Activated CD8-positive, alpha-beta memory T cell treated with anti-CD3 and anti-CD28 coated beads, Interleukin-2, amount 50 U/mL, for 1 hour (primary cell): ENCODE data around the gene BRD3OS.

Experiments
- DNase-seq: peaks from one replicate; pipeline ENCODE4 v3.0.0-alpha.2; 2020; ENCODE audit errors: extremely low read depth

The BRD3OS gene

GRCh38 chr9:134034215-134035040, 9.1 kb downstream of the BRD3OS start:
- DNase-seq, result no peak

GRCh38 chr9:134035041-134036039, 10.1 kb downstream of the BRD3OS start:
- DNase-seq, result no peak

DNA sequence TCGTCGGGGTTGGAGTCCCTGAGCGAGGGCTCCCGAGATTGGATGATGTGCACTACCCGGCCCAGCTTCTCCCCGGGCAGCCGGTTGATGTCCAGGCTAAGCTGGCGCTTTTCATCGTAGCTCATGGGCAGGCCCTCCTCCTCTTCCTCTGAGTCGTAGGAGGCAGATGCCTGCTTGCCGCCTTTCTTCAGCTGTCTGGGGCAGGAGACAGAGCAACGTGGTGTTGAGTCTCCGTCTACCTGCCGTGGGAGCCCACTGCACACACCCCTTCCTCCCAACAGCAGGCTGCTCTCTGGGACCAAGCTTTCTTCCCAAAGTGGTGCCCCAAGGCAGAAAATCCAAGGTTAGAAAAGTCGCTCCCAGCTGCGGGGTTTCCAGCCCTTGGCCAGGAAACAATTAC, 10.8 kb downstream of the BRD3OS start:
- no peak for DNase-seq

- DNase-seq, result no peak
Measured at GRCh38 chr9:134037641-134038040, 12.4 kb downstream of the BRD3OS start.

GRCh38 chr9:134039386-134040175, 14.3 kb downstream of the BRD3OS start:
- no peak for DNase-seq

DNA sequence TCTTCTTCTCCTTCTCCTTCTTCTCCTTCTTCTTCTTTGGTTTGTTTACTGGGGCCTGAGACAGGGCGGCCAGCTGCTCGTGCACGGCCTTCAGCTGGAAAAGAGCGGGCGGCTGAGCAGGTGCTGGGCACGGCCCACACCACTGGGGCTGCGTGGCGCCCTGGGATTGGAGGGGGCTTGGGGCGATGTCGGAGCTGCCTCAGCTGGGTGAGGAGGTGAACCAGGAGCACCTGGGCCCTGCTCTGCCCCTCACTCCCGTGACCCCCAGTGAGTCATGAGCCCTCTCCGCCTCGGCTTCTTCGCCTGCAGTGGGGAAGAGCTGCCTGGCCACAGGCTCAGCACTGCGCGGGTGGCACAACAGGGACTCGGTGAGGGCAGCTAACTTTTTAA, 14.9 kb downstream of the BRD3OS start:
- DNase-seq, result no peak

DNA sequence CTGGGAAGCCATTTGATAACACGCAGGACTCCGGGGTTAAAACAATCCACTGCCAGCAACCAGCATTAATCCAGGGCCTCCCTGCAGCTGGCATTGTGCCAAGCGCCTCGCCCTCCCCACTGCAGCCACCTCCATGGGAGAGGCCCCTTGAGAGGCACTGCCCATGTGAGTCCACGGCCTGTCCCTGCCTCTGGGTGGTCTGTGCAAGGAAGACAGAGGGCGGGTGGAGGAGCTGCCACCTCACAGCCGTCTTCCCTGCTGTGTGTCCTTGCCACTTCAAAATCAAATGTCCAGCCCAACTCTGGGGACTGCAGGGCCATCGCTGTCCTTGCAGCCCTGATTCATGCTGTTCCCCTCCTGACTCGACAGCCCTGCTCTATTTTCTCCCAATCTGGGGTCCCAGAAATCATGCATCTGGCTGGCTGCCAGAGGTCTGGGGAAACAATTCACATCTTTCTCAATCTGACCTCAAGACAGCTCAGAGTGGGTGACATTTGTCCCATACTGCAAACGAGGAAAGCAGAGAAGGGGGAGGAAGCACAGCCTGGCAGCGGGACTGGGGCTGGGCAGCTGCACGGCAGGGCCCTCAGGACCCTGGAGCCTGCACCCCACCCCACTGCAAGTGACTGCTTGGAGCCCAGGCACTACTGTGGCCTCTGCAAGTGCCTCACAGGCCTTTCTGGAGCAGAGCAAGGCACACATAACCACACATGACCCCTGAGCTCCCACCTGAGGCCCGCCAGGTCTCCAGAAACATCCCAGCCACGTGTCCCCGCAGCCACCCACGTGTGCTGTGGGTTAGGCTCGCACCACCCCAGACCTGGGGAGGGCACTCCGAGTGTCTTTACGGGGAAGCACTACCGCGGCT, 15.7 kb downstream of the BRD3OS start:
- DNase-seq, result no peak

DNA sequence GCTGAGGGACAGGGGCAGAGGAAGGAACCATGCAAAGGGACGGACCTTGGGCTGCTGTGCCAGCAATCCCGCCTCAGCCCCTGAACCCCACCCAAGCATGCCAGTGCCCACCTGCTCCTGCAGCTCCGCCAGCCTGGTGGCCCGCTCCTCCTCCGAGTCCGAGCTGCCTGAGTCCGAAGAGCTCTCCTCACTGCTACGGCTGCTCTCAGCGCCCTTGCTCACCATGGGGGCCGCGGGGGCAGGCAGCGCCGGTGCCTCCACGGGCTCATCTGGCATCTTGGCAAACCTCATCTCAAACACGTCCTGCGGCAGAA, 16.3 kb downstream of the BRD3OS start:
- DNase-seq, result no peak

DNA sequence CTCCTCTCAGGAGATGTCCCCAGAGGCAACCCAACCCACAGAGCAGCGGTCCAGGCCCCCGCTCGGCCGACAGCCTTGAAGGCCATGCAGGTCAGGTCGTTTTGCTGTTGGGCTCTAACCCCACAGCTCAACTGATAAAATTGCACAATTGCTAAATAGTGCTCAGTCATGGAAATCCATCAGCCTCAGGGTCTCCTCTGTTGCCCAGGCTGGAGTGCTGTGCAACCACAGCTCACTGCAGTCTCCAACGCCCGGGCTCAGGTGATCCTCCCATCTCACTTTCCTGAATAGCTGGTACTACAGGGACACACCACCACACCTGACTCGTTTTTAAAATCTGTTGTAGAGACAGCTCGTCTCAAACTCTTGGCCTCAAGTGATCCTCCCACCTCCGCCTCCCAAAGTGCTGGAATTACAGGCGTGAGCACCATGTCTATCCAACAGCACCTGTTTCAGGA, 18.3 kb downstream of the BRD3OS start:
- no peak for DNase-seq

GRCh38 chr9:134044944-134045343, 19.7 kb downstream of the BRD3OS start:
- DNase-seq, result no peak

DNA sequence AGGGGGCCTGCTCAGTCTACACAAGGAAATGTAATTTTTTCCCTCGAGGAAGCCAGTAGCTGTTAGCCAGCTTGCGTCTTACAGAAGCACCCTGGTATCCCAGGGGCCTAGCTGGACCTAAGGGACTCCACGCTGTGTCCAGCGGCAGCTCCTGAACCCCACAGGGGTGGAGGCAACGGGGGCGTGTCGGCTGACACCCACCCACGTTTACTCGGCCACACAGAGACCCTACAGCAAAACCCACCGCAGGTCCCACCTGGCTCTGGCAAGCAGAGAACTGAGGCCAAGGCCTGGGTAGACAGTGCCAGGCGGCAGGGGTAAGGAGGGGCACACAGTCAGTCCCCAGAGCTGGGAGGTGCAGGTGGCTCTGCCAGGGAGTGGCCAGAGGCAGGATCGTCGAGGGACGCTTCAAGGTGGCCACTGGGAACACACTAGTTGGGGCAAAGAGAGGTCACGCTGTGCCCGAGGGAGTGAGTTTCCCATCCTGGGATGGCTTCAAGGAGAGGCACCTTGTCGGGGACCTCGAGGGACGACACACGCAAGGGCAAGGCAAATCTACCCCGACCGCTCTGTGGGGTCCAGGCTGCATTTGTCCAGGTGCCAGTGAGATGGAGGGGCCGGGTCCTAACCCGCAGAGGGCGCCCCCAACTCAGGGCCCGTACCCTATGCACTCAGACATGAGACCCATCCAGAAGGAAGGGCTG, 20.7 kb downstream of the BRD3OS start:
- DNase-seq, result no peak

DNA sequence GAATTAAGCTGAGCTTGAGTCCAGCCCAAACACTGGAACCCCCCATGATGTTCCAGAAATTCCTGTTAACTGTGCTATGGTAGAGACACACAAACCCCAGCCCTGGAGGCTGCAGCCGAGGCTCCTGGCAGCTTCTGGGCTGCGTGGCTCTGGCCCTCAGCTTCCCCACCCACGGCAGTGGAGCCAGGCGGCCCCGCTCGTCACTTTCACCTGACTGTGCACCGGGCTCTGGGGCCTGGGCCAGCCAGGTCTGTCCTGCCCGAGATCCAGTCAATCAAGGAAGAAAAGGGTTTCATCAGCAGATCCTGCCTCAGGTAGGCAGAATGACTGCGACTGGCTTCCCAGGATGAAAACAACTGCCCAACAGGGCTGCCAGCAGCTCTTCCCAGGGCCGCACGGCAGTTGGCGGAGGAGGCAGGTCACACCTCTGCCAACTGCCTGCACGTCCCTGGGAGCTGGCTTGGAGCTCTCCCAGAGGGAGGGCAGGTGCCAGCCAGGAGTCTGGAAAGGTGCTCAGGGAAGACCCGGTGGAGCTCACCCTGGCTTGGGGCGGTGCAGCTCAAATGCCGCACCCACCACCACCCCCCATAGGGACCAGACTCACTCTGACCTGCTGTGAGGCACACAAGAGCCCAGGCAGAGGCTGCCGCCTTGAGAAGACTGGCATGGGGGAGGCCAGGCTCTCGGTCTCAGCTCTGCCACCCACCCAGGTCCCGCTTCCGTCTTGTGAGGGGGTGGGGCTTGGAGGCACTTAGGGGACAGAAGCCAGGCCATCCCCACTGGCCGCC, 21.8 kb downstream of the BRD3OS start:
- no peak for DNase-seq

DNA sequence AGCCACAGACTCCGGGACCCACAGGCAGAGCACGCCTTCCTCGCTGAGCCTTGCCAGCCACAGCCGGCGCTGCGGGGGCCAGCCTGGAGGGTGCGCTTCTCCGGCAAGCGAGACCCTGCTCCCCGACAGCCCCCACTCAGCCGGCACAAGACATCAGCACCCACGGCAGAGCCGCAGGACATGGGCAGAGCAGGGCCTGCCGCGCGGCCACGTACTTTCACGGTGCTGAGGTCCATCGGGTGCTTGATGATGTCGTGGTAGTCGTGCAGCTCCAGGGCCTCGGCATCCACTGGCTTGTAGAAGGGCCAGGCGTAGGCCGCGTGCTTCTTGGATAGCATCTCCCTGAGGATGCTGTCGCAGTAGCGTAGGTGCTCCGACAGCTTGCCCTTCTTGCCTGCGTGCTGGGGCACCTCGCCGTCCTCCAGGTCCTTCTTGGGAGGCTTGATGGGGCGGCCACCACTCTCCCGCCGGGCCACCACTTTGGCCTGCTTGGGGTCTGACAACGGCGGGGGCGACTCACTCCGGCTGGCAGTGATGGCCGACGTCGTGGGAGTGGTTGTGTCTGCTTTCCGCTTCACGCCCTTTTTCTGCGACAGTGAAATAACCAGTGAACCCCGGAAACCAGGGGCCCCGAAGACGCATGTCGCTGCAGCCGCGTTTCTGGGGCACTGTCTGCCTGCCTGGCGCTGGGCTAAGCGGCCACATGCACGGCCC, 22.7 kb downstream of the BRD3OS start:
- DNase-seq, result no peak

- no peak for DNase-seq
Measured at GRCh38 chr9:134048582-134048968, 23.3 kb downstream of the BRD3OS start.

DNA sequence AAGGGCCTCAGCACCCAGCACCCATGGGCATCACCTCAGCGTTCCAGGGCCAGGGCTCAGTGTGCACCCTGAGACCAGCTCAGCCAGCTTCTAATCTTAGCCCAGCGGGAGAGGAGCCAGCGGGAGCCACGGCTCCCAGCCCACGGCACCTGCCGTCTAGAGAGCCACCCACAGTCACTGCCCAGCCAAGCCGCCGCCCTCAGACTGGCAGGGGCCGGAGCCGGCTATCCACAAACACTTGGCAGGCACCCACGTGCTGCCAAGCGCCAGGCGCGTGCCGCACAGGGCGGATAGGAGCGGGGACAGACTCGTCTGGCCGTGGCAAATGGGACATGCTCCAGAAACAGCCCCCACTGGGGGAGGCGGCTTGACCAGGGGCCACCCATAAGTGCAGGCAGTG, 24.0 kb downstream of the BRD3OS start:
- no peak for DNase-seq

DNA sequence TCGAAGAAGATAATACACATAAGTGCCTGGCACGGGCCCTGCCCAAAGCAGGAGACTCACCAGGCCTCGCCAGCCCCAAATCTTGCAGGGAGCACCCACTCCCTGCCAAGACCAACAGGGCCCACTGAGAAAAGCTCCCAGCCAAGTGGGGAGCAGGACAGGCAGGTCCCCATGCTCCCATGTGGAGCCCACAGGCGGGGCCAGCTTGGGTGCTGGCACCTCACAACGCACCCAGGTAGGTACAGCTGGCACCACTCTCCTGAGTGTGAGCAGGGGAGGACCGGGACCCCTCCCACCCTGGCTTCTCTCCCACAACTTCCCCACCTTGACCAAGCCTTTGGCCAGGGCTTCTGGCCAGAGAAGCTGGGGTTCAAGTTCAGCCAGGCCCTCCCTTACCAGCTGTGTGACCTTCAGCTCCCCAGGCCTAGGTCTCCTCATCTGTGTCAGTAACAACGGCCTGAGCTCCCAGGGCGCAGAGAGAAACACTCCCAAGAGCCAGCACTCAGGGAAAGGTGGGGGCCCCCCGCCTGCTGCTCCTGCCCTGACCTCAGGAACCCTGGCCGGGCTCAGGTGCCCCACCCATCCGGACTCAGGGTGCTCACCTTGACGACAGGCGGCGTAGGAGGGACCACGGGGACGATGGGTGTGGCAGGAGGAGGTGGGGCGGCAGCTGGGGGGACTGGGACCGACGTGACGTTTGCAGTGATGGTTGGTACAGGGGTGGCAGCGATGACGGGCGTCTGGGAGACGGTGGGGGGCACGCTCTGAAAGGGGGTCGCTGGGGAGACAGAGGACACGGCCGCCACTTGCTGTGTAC, 24.7 kb downstream of the BRD3OS start:
- DNase-seq, result no peak

- DNase-seq, result no peak
Measured at GRCh38 chr9:134050726-134051125, 25.4 kb downstream of the BRD3OS start.

- DNase-seq, result no peak
Measured at GRCh38 chr9:134051319-134051718, 26.0 kb downstream of the BRD3OS start.
